ENCODE measurements around the gene DNER. TPM values are rescaled to one million over a fixed set of nuclear protein-coding genes. Genes with fewer than 3 reads are reported as not detected.
A peak's percentile ranks its signal among the peaks of the same experiment; 100 is the strongest.
"Not testable (repeated sequence)": the region's sequence is repeated elsewhere in the genome, so short reads cannot be mapped to it uniquely, and the experiment has no call there.

Gene DNER
- total and polyA plus RNA-seq, 2 of the 13 experiments (the other 11 are each of a cell fraction or from before 2014, with no cell fraction given) = not detected

DNA sequence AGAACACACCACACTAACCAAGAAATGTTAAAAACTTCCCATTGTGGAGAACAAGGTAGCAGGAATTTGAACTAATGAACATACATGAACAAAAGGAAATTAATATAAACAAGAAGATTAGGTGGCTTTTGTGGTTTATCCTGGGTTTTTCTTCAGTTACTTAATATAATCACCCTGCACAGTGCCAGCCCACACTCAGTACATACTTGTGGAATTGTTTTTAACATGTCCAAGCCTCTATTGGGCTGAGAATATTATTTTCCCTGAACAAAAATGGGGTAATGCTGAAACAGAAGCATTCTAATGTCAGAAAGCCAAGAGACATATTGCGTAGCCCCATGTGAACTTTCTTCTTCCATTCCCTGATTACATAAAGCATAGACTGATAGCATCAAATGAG lies 202.8 kb downstream of the DNER start:
- ChIA-PET POLR2A (no interaction called here), CTCF (ENCODE audit: low intra/inter-chr PET ratio, low total read pairs) (no interaction called here)
- WGBS (ENCODE audit: low lambda C conversion rate) = 24% methylated on average over 1 of the region's 1 CpG
- Histone ChIP-seq H3K79me2 (ENCODE audit: insufficient read depth, low read length) (no peaks in the 10 kb centered on the region), H2AFZ (ENCODE audit: low read length) (no peak overlapping the region), H3K4me1 (ENCODE audit: insufficient read depth, low read length) (no peaks in the 10 kb centered on the region), H3K4me3 (replicated peaks in 1 of 3; ENCODE audit: insufficient read depth in 1 of 3, low read depth in 2 of 3, low read length in 3 of 3) (no peak overlapping the region), H3K27ac (ENCODE audit: extremely low read length, insufficient read depth, low read length) (no peak overlapping the region), H3K36me3 (replicated peaks in 1 of 2; ENCODE audit: control insufficient read depth in 1 of 2, insufficient read depth in 2 of 2, low read length in 2 of 2) (no peaks in the 10 kb centered on the region), H3K9ac (ENCODE audit: insufficient read depth, low read depth, low read length) (no peak overlapping the region), H3K4me2 (ENCODE audit: low read depth, low read length) (no peak overlapping the region), H3K9me3 (ENCODE audit: low read length) (no peaks in the 10 kb centered on the region), H4K20me1 (ENCODE audit: insufficient read depth, low read length) (no peaks in the 10 kb centered on the region), H3K27me3 (ENCODE audit: control insufficient read depth in 1 of 2, insufficient read depth in 2 of 2, low read length in 2 of 2) (no peaks in the 10 kb centered on the region)
- no peak for TF ChIP-seq KLF11 (CRISPR knock-in tag; IDR thresholded peaks at IDR 0.05)
- TF ChIP-seq SIX4 (CRISPR knock-in tag; IDR thresholded peaks at IDR 0.05) = no peak
- no peak for TF ChIP-seq ZNF367 (CRISPR knock-in tag; IDR thresholded peaks at IDR 0.05; ENCODE audit: borderline replicate concordance)
- no peak for TF ChIP-seq CHCHD3 (CRISPR knock-in tag; IDR thresholded peaks at IDR 0.05)
- TF ChIP-seq ZNF7 (CRISPR knock-in tag; IDR thresholded peaks at IDR 0.05) = no peak
- no peak for TF ChIP-seq ZBTB7A (CRISPR knock-in tag; IDR thresholded peaks at IDR 0.05)
- TF ChIP-seq ZBTB7B (CRISPR knock-in tag; IDR thresholded peaks at IDR 0.05) = no peak
- in situ Hi-C loops (cut with HindIII; ENCODE audit: extremely low pct_ligation_motif_present, low pct_unique_long_range_greater_than_20kb) = no loop called here
- intact Hi-C loops (cut with micrococcal nuclease; ENCODE audit: unreplicated experiment) = no loop called here
- DNase-seq (ENCODE audit: low spot score) = no peak
- ATAC-seq = no peak
- no TSS peak for BruUV-seq (replicated peaks)
- FAIRE-seq = no peak

DNA sequence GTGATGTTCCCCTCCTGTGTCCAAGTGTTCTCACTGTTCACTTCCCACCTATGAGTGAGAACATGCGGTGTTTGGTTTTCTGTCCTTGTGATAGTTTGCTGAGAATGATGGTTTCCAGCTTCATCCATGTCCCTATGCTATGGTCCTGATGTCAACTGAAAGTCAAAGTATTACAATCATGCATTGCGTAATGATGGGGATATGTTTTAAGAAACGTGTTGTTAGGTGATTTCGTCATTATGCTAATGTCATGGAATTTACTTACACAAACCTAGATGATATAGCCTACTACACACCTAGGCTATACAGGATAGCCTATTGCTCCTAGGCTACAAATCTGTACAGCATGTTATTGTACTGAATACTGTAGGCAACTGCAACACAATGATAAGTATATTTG lies 207.7 kb downstream of the DNER start:
- H2AFZ ChIP-seq (ENCODE audit: low read length); H3K4me3 ChIP-seq (replicated peaks in 1 of 3; ENCODE audit: insufficient read depth in 1 of 3, low read depth in 2 of 3, low read length in 3 of 3); H3K79me2 ChIP-seq (ENCODE audit: insufficient read depth, low read length); in situ Hi-C loops (cut with HindIII; ENCODE audit: extremely low pct_ligation_motif_present, low pct_unique_long_range_greater_than_20kb); CTCF ChIA-PET (ENCODE audit: low intra/inter-chr PET ratio, low total read pairs); DNase-seq (ENCODE audit: low spot score); H3K36me3 ChIP-seq (replicated peaks in 1 of 2; ENCODE audit: control insufficient read depth in 1 of 2, insufficient read depth in 2 of 2, low read length in 2 of 2); H3K27ac ChIP-seq (ENCODE audit: extremely low read length, insufficient read depth, low read length); H3K9me3 ChIP-seq (ENCODE audit: low read length); BruUV-seq (replicated peaks); H3K4me1 ChIP-seq (ENCODE audit: insufficient read depth, low read length); H3K9ac ChIP-seq (ENCODE audit: insufficient read depth, low read depth, low read length); H3K4me2 ChIP-seq (ENCODE audit: low read depth, low read length); POLR2A ChIA-PET; FAIRE-seq; H3K27me3 ChIP-seq (ENCODE audit: control insufficient read depth in 1 of 2, insufficient read depth in 2 of 2, low read length in 2 of 2); ATAC-seq; H4K20me1 ChIP-seq (ENCODE audit: insufficient read depth, low read length); intact Hi-C loops (cut with micrococcal nuclease; ENCODE audit: unreplicated experiment); TF ChIP-seq ATF7 (CRISPR knock-in tag; IDR thresholded peaks at IDR 0.05): not testable (repeated sequence)
- TF ChIP-seq CEBPB (IDR thresholded peaks at IDR 0.05; ENCODE audit: borderline replicate concordance, low read depth, low read length) (peak; percentile 89), ATF7 (IDR thresholded peaks at IDR 0.05) (peak; percentile 69)
- WGBS (ENCODE audit: low lambda C conversion rate) = 45% methylated on average over 4 of the region's 4 CpGs

Data from HepG2 (cell line).